ENCODE measurements around the gene SSR3.

Gene SSR3

GRCh38 chr3:156583469-156583868, 28.6 kb upstream of the SSR3 start:
- DNase-seq (ENCODE audit: low read depth): no peak
- H3K4me3 ChIP-seq (replicated peaks; ENCODE audit: low read depth, low read length): no peak overlapping the region
- TF ChIP-seq CTCF (IDR thresholded peaks at IDR 0.05; ENCODE audit: low read length, missing control alignments): no peak

DNA sequence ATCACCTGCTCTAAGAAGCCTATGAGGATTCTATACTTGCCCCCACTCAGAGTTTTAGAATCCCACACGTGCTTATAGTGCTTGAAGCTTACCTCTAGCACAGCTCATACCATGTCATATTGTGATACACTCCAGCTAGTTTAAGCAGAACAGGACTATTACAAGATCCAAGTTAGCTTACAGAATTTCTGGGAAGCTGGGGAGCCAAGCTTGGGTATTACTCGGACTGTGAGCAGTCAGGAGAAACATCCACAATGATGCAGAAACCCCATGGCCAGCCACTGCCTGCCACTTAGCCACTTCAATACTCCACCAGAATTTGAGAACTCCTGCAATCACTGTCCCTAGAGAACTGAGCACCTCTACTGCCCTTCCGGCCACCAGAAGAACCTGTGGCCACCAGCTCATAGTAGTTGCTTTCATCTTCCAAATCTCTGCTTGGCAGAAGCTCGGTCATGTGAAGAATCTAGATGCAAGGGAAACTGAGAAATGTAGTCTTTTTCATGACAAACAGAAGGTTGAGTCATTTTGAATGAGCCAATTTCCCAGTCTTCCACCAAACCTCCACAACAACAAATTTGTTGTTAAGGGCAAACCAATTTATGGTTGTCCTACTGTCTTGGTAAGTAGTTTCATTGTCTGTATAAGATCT, 27.7 kb upstream of the SSR3 start:
- TF ChIP-seq CTCF (IDR thresholded peaks at IDR 0.05; ENCODE audit: low read length, missing control alignments): no peak
- no peak for DNase-seq (ENCODE audit: low read depth)
- H3K4me3 ChIP-seq (replicated peaks; ENCODE audit: low read depth, low read length): no peak overlapping the region

DNA sequence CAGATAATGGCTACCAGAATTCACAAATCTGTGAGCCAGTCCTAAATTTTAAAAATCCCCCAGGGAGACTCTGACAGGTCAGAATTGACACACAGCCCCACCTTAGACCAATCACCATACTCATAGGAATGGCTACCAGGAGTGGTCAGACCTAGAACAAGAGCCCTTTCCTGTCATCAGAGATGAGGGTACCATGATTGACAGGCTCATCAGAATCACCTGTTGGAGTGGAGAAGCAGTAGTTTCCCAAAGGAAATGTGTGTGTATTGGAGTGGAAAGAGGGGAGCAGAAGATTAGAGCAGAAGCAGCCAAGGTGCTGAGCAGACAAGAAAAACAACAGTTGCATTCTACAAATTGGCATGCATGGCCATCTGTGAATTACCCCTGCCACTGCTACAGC, 27.0 kb upstream of the SSR3 start:
- TF ChIP-seq CTCF (IDR thresholded peaks at IDR 0.05; ENCODE audit: low read length, missing control alignments): no peak
- H3K4me3 ChIP-seq (replicated peaks; ENCODE audit: low read depth, low read length): no peak overlapping the region
- DNase-seq (ENCODE audit: low read depth): no peak

DNA sequence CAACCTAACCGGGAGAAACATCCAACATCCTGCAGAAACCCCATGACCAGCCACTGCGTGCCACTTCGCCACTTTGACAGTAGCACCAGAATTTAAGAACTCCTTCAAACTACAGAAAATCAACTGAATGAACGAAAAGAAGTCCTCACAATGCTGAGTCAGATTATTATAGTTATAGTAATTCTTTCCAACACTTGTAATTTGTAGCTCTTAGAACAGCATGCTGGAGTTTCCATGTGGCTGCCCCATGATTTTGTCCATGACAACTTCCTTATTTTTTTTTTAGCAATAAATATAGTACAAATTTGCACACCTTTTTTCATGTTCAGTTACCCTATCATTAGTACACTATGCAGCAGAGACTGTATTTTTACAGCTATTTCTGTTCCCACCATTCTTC, 26.1 kb upstream of the SSR3 start:
- H3K4me3 ChIP-seq (replicated peaks; ENCODE audit: low read depth, low read length): no peak overlapping the region
- DNase-seq (ENCODE audit: low read depth): no peak

DNA sequence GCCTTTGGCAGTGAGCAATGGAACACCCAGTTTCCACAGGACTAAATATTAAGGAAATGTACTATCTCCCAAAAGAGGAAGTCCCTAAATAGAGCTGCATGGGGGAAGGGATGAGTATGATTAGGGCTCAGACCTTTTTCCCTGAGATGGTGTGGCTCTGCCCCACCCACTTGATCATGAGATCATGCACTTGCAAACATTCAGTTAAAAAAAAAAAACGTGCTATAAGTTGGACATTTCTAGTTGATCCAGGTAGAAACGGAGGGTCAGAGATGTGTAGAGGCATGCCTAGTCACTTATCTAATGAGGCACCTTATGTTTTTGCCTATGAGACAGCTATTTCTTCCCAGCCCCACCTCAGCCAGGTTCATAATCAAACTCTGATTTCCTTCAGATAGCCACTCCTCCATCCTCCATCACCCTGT, 24.5 kb upstream of the SSR3 start:
- no peak for TF ChIP-seq CTCF (IDR thresholded peaks at IDR 0.05; ENCODE audit: low read length, missing control alignments)
- DNase-seq (ENCODE audit: low read depth): no peak
- H3K4me3 ChIP-seq (replicated peaks; ENCODE audit: low read depth, low read length): no peak overlapping the region

More for the DNA sequence above, 26.1 kb upstream of the SSR3 start:
- no peak for TF ChIP-seq CTCF (IDR thresholded peaks at IDR 0.05; ENCODE audit: low read length, missing control alignments)

DNA sequence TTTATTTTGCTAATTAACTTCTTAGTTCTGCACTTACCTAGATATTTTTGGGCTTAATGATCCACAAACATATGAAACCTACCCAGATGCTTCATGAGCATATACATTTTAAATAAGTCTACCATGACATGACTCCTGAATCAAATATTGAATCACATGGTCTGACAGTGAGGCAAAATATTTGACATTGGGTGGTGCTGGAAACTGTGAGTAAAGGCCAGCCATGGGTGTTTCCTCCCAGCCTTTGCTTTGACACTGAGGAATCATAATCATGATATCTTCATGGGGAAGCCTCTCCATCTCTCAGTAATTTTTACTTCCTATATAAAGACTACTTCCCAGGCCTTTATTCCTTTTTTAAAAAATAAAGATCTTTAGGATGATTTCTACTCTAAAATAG, 22.8 kb upstream of the SSR3 start:
- peak; percentile 16 for DNase-seq (ENCODE audit: low read depth)

More for the DNA sequence above, 22.8 kb upstream of the SSR3 start:
- TF ChIP-seq CTCF (IDR thresholded peaks at IDR 0.05; ENCODE audit: low read length, missing control alignments): no peak
- no peak overlapping the region for H3K4me3 ChIP-seq (replicated peaks; ENCODE audit: low read depth, low read length)
